Dedifferentiated amniotic fluid mesenchymal stem cell (primary cell): ENCODE measurements around the gene RASGEF1C.
A peak's percentile ranks its signal among the peaks of the same experiment; 100 is the strongest.

Experiments
- DNase-seq: peaks from one replicate; pipeline ENCODE4 v3.0.0-alpha.2; 2016; ENCODE audit errors: extremely low spot score

Gene RASGEF1C

DNA sequence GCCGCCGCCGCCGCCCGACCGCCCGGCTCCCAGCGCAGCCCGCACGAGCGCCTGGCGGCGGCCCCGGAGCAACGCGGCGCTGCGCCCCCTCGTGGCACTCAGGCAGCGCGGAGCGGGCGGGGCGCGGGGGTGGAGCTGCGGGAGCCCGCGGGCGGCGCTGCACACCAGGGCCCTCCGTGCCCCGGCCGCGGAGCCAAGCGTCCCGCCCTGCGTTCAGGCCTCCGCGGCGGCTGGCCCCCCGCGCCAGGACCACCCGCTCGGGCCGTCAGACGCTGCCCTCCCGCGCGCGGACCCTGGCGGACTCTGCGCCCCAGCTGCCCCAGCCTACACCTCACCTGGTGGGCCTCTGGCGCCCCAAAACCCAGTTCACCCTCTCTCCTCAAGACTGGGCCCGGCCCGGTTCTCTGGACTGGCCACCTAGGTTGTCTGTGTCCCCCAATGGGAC, at the start of gene RASGEF1C:
Gene RASGEF1C, minus strand, starts transcription at position 75 of the 445 bp plus-strand sequence. CDS start 71,159 bp downstream, outside the sequence.
- peak; percentile 40 for DNase-seq

DNA sequence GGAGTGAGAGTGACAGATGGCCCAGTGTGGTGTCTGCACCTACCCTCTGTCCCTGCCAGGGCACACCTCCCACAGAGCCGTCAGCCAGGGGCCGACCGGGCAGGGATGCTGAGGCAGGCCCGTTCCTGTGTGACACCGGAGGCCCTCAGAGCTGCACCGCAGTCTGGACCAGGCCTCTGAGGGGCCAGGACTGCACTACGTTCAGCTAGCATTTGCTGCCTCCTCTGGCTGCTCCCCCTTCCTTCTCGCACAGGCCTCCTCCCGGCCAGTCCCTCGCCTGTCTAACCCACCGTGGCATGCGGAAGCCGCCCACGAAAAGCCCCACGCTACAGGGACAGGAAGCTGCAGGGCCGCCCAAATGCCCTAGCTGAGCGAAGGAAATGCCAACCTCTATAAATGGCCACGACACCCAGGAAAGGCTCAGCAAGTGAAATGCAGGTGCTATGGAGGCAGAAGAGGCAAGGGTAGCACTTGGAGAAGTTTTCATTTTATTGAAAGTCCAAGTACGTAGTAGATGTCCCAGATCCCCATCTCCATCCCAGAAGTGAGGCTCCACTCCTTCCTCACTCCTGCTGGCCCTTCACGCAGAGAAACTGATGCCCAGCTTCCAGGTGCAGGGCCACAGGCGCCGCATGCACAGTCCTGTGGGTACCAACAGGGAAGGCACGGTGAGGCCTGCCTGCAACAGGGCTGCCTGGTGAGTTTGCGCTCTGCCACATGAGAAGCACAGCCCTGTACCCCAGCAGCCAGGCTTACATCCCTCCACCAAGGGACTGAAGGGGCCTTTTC, 44.2 kb upstream of the RASGEF1C start:
- DNase-seq: no peak

GRCh38 chr5:180251887-180252286, 42.9 kb upstream of the RASGEF1C start:
- DNase-seq: no peak

- no peak for DNase-seq
These were observed 42.1 kb upstream of the RASGEF1C start for GRCh38 chr5:180251141-180251540.

- DNase-seq: no peak
These were observed 41.3 kb upstream of the RASGEF1C start for GRCh38 chr5:180250329-180250728.

GRCh38 chr5:180241600-180241999, 32.6 kb upstream of the RASGEF1C start:
- DNase-seq: no peak

DNA sequence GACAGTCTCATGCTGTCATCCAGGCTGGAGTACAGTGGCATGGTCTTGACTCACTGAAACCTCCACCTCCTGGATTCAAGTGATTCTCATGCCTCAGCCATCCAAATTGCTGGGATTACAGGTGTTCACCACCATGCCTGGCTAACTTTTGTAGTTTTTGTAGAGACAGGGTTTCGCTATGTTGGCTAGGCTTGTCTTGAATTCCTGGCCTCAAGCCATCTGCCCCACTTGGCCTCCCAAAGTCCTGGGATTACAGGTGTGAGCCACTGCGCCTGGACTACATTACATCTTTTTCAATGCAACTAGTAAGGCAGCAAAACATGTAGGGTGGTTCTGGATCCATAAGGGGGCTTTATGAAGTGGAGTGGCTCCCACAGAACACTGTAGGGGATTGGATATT, 29.6 kb upstream of the RASGEF1C start:
- DNase-seq: no peak

- DNase-seq: no peak
These were observed 26.8 kb upstream of the RASGEF1C start for GRCh38 chr5:180235846-180236245.

- DNase-seq: no peak
These were observed 26.1 kb upstream of the RASGEF1C start for GRCh38 chr5:180235077-180235476.

- DNase-seq: no peak
These were observed 25.3 kb upstream of the RASGEF1C start for GRCh38 chr5:180234271-180234670.

DNA sequence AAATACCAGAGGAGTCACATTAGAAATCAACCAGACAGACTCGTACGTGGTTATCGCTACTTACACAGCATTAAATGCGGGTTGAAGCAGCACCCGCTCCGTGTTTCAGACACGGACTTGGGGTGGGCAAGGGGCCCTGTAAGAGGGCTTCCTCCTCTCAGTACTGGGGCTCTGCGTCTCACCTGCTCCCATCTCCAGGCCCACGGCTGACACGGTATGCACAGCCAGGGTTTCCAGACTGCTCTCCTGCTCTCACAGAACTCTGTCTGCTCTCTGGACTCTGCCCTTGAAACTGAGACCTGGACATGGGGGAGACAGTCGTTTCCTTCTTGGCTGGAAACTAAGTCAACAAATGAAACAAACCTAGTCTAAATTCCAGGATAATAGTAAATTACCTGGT, 24.7 kb upstream of the RASGEF1C start:
- DNase-seq: no peak

GRCh38 chr5:180230017-180230416, 21.0 kb upstream of the RASGEF1C start:
- no peak for DNase-seq

- no peak for DNase-seq
These were observed 13.0 kb upstream of the RASGEF1C start for GRCh38 chr5:180222056-180222455.

GRCh38 chr5:180217797-180218196, 8.8 kb upstream of the RASGEF1C start:
- no peak for DNase-seq

DNA sequence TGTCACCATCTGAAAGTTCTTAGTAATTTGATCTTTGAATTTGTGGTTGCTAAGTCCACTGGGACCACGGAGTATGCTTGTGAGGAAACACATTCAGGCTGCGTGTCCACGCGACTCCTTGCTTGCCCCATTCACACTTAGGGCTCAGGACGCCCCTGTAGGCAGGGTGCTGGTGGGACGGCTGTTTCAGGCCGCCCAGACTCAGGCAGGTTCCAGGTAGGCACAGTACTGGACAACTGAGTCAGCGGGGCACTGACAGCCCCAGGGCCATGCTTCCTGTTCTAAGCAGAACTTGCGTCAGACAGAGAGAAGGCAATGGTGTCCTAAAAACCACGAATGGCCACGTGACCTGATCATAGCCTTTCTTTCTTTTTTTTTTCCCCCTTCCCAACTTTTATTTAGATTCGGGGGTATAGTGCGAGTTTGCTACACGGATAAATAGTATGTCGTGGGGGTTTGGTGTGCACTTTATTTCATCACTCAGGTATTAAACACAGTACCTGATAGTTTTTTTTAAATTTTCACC, 7.7 kb upstream of the RASGEF1C start:
- DNase-seq: no peak

- DNase-seq: no peak
These were observed 7.0 kb upstream of the RASGEF1C start for GRCh38 chr5:180215783-180216630.

GRCh38 chr5:180214870-180215770, 6.1 kb upstream of the RASGEF1C start:
- DNase-seq: no peak

- DNase-seq: no peak
These were observed 4.7 kb upstream of the RASGEF1C start for GRCh38 chr5:180213657-180214207.

DNA sequence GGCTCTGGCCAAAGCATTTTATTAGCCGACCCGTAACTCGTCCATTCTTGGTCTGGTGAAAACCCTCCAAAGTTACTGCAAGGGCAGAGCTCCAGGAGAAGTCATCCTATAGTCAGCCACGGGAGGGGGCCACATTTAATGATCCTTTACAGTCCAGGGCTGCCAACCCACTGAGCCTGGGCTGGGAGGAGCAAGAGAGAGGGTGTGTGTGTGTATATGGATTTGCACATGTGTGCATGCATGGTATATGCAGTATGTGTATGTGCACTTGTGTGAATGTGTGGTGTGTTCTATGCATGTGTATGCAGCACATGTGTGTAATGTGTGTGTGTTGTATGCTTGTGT, 4.2 kb upstream of the RASGEF1C start:
- DNase-seq: no peak

DNA sequence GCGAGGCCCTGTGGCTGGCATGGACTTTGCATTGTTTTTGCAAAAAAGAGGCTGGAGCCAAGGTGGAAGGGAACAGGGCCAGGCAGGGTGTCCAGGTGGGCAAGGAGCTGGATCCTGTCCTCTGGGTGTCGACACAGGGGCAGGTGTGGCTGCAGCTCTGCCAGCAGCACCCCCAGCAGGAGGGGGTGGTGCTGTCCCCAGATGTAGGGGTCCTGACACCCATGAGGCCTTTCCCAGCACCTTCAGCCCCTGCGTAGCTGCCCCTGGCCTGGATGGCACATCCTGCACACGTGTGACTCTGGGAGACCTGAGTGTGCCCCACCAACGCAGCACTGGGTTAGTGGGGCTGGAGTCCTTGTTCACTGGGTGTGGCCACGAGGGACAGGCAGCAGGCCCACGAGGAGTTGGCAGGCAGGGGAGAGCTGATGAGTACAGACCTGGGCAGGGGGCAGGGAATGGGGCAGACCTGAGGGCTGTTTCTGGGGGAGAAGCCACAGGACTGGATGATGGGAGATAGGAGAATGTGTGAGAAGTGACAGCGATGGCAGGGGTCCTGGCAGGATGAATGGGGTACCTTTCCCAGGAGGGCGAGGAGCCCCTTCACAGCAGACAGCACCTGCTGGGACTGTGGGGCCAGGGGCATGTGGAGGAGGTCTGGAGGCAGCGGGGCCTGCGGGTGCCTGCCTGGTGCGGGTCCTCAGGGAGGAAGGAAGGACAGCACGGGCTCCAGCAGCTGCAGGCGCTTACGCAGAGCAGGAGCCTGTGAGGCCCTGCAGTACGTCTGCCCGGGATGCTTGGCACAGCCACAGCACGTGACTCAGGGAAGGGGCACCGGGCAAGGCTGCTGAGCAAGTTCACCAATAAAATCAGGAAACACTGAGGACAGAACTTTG, 3.6 kb upstream of the RASGEF1C start:
- no peak for DNase-seq

GRCh38 chr5:180211761-180212035, 2.7 kb upstream of the RASGEF1C start:
- no peak for DNase-seq
